ENCODE results near the gene DIDO1.

Gene DIDO1

DNA sequence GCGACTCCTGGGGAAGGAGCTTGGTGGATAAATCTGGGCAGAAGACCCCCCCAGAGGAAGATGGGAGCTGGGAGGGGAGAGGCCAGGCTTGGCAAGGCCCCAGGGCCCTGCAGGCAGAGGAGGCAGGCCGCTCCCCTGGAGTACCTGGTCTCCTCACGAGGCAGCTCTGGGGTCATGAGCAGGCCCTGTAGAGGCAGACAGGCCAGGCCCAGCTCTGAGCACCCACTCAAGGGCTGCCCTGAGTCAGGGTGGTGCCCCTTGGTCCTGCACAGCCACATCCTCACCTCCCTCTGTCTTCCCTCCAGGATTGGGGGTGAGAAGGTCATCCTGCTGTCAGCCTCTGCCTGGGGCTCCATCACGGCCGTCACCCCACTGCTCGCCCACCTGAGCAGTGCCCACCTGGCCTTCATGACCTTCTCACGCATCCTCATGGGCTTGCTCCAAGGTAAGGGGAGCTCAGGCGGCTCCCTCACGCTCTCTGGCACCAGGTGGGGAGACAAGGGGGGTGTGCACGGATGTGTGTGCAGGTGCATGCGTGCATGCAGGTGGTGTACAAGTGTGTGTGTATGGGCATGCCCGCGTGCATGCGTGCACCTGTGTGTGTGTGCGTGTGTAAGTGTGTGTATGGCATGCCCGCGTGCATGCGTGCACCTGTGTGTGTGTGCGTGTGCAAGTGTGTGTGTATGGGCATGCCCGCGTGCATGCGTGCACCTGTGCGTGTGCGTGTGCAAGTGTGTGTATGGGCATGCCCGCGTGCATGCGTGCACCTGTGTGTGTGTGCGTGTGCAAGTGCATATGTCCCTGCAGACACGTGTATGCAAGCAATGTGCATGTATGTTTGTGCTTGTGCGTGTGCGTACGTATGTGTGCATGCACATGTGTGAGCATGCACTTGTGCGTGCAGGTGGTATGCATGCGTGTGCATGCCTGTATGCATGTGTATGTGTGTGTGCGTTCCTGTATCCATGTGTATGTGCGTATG is 31.1 kb upstream of the DIDO1 start:
- DNase-seq (ENCODE audit: low spot score), result no peak
- TF ChIP-seq CTCF (IDR thresholded peaks at IDR 0.05; ENCODE audit: borderline replicate concordance, control extremely low read depth, extremely low read depth, insufficient read depth, missing control alignments), result no peak
- in situ Hi-C loops (cut with MboI; ENCODE audit: low sequenced_read_pairs, unreplicated experiment), result no loop called here

GRCh38 chr20:62956387-62957135 is 30.3 kb upstream of the DIDO1 start:
- no peak for TF ChIP-seq CTCF (IDR thresholded peaks at IDR 0.05; ENCODE audit: borderline replicate concordance, control extremely low read depth, extremely low read depth, insufficient read depth, missing control alignments)
- in situ Hi-C loops (cut with MboI; ENCODE audit: low sequenced_read_pairs, unreplicated experiment), result no loop called here
- no peak for DNase-seq (ENCODE audit: low spot score)

DNA sequence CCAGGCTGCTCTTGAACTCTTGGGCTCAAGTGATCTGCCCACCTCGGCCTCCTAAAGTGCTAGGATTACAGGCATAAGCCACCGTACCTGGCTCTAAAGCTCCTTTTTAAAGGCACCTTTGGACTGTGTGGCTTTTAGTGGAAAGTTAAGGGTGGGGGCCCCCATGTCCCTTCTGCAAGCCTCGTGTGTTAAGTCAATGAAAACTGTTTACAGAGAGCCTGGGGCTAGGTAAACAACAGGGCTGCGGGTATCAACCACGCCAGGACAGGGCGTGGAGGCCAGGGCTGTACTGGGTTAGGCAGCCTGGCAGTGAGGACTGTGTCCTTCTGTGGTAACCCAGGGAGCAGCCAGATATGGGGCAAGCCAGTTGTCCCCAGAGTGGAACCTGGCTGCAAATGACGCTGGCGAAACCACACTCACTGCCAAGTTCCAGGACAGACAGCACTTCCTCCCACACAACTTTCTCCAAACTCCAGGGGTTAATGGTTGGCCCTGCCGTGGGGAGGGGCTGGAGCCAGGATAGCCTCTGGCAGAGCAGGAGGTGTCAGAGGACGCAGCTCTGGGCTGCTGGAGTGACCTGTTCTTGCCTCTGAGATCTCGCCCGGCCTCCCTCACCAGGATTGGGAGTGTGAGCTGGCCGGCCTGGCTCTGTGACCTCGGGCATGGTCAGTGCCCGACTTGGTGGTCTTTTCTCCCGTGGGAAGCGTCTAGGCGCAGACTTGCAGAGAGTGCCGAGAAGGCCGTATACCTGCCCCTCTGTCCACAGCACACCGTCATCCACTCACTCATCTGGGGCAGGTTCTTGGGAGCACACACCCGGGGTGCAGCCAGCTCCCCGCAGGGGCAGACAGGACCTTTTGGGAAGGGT is 29.4 kb upstream of the DIDO1 start:
- no peak for TF ChIP-seq CTCF (IDR thresholded peaks at IDR 0.05; ENCODE audit: borderline replicate concordance, control extremely low read depth, extremely low read depth, insufficient read depth, missing control alignments)
- DNase-seq (ENCODE audit: low spot score), result no peak
- in situ Hi-C loops (cut with MboI; ENCODE audit: low sequenced_read_pairs, unreplicated experiment), result no loop called here

GRCh38 chr20:62953839-62954703 is 27.8 kb upstream of the DIDO1 start:
- in situ Hi-C loops (cut with MboI; ENCODE audit: low sequenced_read_pairs, unreplicated experiment), result no loop called here
- TF ChIP-seq CTCF (IDR thresholded peaks at IDR 0.05; ENCODE audit: borderline replicate concordance, control extremely low read depth, extremely low read depth, insufficient read depth, missing control alignments), result no peak
- peak; percentile 94 for DNase-seq (ENCODE audit: low spot score)

DNA sequence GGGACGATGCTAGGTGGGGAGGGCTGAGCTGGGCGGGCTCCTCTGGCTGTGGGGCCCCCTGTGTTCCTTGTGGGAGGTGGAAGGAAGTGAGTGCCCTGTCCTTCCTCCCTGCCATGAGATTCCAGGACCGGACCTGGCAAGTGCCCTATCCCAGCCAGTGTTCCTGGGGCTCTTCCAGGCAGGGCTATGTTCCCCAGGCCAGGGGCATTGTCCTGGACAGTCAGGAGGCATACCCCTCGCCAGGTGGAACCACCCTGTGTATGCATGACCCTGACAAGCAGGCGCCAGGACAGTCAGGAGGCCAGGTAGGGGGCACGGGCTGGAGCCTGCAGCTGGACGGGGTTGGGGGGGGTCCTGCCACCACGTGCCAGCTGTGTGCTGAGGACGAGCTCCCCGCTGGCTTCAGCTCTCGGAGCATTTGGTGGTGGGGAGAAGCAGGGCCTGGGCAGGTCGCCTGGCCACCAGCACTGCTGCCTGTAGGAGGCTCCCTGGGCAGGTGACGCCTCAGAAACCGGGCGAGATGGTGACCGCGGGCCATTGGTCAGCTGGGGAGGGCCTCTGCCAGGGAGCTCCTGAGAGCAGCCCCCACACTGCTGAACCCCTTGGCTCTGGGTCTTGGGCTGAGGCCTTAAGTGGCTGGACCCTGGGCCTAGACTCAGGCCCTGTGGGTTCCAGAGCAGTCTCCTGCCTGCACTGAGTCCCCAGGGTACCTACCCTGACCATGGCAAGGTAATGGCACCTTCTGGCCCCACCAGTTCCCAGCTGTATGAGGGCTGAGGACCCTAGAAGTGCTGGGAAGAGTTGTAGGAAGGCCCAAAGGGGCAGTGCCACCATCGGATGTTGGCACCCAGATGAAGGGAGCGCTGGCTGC is 26.9 kb upstream of the DIDO1 start:
- peak; percentile 55 for DNase-seq (ENCODE audit: low spot score)
- no peak for TF ChIP-seq CTCF (IDR thresholded peaks at IDR 0.05; ENCODE audit: borderline replicate concordance, control extremely low read depth, extremely low read depth, insufficient read depth, missing control alignments)
- in situ Hi-C loops (cut with MboI; ENCODE audit: low sequenced_read_pairs, unreplicated experiment), result no loop called here

Measured in GM13976 (cell line).